Measurements from ENCODE around the gene ERC2. TPM values are rescaled to one million over a fixed set of nuclear protein-coding genes. Genes with fewer than 3 reads are reported as not detected.

The ERC2 gene
- total RNA-seq, 1 donor from 2014 or later = 2.4 TPM

- DNase-seq = no peak
Observed at GRCh38 chr3:55538158-55538557, 930.1 kb downstream of the ERC2 start.

GRCh38 chr3:55537563-55537962 is 930.7 kb downstream of the ERC2 start:
- no peak for DNase-seq

- no peak for DNase-seq
Observed at GRCh38 chr3:55537129-55537528, 931.1 kb downstream of the ERC2 start.

GRCh38 chr3:55534876-55535275 is 933.4 kb downstream of the ERC2 start:
- no peak for DNase-seq

- no peak for DNase-seq
Observed at GRCh38 chr3:55532806-55533205, 935.5 kb downstream of the ERC2 start.

GRCh38 chr3:55531321-55531720 is 936.9 kb downstream of the ERC2 start:
- no peak for DNase-seq

- no peak for DNase-seq
Observed at GRCh38 chr3:55527361-55527760, 940.9 kb downstream of the ERC2 start.

GRCh38 chr3:55526332-55527030 is 941.8 kb downstream of the ERC2 start:
- no peak for DNase-seq

GRCh38 chr3:55525436-55525835 is 942.8 kb downstream of the ERC2 start:
- DNase-seq = no peak

GRCh38 chr3:55524565-55525244 is 943.6 kb downstream of the ERC2 start:
- DNase-seq = no peak

- DNase-seq = no peak
Observed at GRCh38 chr3:55523471-55523870, 944.8 kb downstream of the ERC2 start.

- no peak for DNase-seq
Observed at GRCh38 chr3:55521738-55522421, 946.4 kb downstream of the ERC2 start.

- no peak for DNase-seq
Observed at GRCh38 chr3:55521064-55521737, 947.1 kb downstream of the ERC2 start.

- DNase-seq = no peak
Observed at GRCh38 chr3:55519019-55519418, 949.2 kb downstream of the ERC2 start.

- no peak for DNase-seq
Observed at GRCh38 chr3:55518451-55518850, 949.8 kb downstream of the ERC2 start.

- DNase-seq = no peak
Observed at GRCh38 chr3:55516392-55517030, 951.8 kb downstream of the ERC2 start.

GRCh38 chr3:55515550-55516246 is 952.6 kb downstream of the ERC2 start:
- no peak for DNase-seq

- DNase-seq = no peak
Observed at GRCh38 chr3:55514962-55515361, 953.3 kb downstream of the ERC2 start.

- DNase-seq = no peak
Observed at GRCh38 chr3:55512571-55513343, 955.5 kb downstream of the ERC2 start.

GRCh38 chr3:55511895-55512570 is 956.2 kb downstream of the ERC2 start:
- DNase-seq = no peak

GRCh38 chr3:55508335-55508734 is 959.9 kb downstream of the ERC2 start:
- DNase-seq = no peak

Measured in dermis blood vessel endothelial cell (primary cell).